KG1 (cell line): ENCODE results near the gene FOXL3.

Source experiments
- DNase-seq: peaks from one replicate; lab custom pipeline; 2025; lab: John Stamatoyannopoulos, UW

Gene FOXL3

DNA sequence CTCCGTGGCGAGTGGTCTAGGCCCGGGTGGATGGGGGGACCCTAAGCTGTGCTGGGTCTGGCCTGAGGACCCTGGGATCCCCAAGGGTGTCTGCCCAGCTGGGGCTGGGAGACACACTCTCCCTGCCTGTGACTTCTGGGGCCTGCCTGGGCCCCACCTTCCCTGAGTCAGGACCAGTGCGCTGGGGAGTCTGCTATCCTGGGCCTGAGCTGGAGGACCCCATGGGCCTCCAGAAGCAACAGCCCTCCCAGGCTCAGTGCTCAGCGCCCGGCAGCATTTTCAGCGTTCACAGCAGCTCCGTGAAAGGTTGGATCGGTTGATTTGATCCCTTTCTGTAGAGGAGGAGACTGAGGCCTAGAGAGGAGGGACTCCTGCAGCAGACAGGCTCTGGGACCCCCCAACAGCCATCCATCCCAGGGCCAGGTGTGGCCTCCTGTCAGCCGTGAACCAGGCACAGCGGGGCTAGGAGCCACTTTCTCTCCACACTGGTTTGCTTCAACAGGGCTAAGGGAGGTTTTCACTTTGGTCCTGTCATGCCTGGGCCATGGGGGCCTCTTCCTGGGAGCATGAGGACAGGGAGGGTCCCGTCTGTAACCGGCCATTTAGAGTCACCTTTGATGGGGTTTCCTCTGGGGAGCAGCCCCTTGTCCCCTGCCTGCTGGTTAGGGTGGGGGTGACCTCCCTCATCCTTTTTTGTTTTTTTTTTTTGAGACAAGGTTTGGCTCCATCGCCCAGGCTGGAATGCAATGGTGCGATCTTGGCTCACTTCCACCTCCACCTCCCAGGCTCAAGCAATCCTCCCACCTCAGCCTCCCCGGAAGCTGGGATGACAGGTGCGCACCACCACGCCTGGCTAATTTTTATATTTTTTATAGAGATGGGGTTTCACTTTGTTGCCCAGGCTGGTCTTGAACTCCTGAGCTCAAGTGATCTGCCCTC lies 12.4 kb downstream of the FOXL3 start:
- DNase-seq: no peak

DNA sequence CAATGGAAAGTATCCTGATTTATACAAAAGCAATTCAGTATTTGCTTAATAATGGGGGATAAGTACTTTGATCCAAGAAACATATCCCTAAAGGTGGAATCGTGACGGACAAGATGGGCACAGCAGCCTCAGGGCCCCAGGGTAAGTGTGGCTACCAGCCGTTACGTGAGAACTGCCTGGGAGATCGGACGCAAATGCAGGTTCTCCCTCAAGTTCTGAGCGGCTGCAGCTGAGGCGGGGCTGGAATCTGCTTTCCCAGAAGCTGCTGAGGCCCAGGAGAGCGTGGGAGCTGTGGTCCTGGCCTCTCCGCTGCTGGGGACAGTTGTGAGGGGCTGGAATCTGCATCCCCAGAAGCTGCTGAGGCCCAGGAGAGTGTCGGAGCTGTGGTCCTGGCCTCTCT lies 13.5 kb downstream of the FOXL3 start:
- DNase-seq: no peak

DNA sequence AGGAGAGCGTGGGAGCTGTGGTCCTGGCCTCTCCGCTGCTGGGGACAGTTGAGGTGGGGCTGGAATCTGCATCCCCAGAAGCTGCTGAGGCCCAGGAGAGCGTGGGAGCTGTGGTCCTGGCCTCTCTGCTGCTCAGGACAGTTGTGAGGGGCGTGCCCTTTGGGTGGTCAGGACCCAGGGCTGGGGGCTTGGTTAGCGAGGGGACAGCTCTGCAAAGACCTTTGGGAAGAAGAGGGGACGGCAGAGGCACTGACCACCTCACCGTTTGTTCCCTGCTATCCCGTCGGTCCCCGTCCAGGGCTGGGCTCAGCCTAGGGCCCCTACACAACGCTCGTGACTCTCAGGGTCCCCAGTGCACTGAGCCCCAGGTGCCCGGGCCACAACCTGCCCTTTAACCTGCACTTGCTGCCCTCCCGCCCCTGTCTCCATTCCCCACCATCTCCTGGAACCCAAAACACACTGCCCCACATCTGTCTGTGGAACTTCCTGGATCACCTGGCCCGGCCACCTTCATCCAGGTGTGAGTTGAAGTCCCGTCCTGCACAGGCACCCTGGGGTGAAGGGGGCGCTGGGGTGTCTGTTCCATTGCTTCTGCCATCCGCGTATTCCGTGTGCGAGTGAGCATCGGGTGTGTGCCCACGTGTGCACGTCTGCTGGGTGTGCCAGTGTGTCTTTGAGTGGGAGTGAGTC lies 14.1 kb downstream of the FOXL3 start:
- no peak for DNase-seq

DNA sequence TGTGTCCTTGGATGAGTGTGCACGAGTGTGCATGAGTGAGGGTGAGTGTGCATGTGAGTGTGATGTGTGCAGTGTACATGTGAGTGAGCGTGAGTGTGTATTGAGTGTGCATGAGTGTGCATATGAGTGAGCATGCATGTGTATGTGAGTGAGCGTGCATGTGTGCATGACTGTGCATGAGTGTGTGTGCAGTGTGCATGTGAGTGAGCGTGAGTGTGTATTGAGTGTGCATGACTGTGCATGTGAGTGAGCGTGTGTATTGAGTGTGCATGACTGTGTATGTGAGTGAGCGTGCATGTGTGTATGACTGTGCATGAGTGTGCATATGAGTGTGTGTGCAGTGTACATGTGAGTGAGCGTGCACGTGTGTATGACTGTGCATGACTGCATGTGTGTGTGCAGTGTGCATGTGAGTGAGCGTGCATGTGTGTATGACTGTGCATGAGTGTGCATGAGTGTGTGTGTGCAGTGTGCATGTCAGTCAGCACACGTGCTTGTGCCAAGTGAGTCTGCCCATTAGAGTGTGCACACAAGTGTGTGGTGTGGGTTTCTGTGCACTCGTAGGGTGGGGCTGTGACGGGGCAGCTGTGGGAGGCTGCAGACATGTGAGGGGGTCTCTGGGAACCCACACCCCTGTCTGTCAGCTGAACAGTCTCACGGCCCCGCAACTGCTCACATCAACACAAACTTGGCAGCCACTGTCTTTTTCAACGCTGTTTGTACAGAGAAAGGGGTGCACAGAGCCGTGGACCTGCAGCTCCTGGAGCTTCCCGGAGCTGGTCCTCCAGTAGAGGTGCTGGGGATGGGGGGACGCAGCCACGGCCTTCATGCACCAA lies 14.8 kb downstream of the FOXL3 start:
- no peak for DNase-seq

DNA sequence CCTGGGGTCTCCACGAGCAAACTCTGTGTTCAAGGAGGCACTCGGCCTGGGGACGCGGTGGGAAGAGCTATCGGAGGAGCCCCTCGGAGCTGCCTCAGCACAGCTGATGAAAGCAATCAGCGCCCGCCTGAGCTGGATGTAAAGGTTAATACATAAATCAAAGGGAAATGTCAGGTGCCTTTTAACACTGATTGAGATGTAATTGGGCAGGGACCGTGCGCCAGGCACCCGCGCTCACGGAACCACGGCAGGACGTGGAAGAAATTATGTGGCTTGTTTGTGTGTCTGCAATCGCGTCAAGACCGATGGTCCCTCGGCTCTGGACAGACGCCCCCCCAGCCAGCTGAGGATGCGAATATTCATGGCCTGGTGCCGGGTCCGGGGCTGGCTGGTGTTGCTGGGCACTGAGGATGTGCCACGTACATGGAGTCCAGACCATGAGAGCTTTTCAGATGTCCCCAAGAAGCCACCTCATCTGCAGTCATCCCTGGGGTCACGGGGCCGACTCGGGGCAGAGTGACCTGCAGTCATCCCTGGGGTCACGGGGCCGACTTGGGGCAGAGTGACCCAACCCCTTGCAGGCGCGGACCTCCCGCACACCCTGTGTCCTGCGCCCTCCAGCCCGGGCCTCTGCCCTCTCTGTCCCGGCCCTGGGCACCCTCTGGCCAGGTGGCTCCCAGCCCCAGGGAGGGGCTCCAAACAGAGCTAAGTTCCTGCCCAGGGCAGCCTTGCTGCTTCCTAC lies 15.6 kb downstream of the FOXL3 start:
- no peak for DNase-seq

DNA sequence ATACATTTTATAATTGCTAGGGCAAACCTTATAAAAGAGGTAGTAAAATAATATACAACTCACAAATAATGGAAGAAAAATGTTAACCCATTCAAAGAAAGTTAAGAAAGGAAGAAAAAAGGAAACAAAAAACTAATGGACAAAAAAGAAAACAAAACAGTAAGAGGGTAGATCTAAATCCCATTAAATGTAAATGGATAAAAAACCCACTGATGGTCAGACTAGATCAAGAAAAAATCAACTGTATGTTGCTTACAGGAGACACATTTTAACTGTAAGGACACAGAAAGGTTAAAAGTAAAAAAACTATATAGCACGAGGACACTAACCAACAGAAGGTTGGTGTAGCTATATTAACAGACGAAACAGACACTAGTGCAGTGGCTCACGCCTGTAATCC lies 18.0 kb downstream of the FOXL3 start:
- DNase-seq: no peak

DNA sequence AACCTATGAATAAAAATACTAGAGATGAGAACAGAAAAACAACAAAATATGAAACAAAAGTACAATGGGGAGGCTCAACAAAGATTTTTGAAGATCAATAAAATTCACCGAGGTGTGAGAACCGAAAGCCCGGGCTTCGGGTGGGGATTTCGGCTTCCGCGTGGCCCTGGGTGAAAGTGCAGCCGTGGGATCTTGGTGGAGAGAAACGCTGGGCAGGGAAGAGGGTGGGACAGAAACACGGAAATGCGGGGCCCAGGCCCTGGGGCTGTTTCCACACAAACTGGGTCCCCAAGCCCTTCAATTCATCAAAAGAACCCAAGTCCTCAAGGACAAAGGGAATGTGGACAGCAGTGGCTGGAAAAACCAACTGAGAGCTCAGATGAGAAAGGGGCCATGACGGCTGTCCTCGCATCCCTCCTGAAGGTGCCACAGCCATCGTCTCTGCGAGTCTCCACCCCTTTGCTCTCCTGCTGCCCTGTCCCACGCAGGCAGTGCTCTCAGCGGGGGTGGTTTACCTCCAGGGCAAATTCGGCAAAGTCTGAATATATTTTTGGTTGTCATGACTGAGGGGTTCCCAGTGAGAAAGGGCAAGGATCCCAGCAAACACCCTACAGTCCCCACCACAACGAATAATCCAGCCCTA lies 19.7 kb downstream of the FOXL3 start:
- DNase-seq: no peak

DNA sequence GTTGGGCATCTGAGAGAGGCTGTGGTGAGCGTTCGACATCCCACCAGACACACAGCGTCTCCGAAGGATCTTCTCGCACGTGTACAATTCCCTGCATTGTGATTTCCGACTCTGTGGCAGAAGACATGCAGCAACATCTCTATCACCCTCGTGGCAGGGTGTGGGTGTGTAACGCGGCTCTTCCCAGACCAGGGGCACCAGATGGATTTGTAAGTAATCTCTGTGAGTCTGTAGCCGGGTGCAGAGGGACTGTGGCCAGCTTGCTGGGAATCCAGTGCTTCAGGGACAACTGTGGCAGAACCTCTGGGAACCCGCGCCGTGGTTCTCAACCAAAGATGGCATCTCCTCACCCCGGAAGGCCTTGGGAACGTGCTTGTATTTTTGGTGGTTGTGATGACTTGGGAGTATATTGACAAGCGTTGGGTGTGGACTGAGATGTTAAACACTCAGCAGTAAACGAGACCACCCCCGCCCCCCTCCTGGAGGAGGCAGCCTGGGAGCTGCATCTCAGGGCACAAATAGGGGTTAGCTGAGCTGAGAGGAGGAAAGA lies 21.2 kb downstream of the FOXL3 start:
- no peak for DNase-seq

DNA sequence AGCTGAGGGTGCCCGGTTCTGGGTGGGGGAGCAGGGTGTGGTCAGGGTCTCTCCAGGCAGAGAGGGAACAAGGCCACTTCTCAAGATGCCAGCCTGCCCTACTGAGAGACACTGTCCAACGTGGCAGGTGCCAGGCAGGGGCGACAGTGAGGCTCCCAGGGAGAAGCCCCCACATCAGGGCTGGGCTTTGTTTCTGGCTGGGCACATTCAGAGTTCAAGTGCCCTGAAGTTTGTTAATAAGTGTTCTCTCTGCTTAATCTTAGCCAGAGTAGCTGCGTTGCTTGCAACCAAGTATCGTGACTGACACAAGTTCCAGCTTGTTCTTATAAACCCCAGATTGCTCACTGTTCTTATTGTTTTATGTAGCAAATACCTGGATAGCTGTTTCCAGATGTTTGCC lies 21.8 kb downstream of the FOXL3 start:
- no peak for DNase-seq

DNA sequence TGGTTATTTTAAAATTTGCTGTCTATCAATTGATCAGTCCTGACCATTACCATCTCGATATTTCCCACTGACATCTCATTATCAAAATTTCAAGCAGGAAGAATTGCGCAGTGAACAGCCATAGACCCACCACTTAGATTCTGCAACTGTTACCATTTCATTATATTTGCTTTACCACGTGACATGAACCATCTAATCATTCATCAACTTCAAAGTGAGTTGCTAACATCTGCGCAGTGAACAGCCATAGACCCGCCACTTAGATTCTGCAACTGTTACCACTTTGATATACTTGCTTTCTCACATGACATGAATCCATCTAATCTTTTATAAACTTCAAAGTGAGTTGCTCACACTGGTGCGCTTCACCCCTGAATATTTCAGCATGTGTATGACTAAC lies 22.5 kb downstream of the FOXL3 start:
- no peak for DNase-seq

DNA sequence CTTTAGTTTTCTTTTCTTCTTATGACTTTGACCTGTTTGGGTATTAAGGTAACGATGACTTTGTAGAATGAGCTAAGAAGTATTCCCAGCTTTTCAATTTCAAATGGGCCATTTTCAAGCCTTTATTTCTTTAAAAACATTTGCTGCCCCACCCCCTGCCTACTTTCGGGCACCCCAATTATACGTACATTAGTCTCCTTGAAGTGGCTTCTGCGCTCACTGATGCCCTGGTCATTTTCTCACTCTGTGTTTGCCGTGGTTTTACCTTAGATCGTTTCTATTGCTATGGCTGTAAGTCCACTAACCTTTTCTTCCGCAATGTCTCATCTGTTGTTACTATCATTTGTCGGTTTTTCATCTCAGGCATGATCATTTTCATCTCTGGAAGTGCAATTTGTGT lies 24.9 kb downstream of the FOXL3 start:
- no peak for DNase-seq

DNA sequence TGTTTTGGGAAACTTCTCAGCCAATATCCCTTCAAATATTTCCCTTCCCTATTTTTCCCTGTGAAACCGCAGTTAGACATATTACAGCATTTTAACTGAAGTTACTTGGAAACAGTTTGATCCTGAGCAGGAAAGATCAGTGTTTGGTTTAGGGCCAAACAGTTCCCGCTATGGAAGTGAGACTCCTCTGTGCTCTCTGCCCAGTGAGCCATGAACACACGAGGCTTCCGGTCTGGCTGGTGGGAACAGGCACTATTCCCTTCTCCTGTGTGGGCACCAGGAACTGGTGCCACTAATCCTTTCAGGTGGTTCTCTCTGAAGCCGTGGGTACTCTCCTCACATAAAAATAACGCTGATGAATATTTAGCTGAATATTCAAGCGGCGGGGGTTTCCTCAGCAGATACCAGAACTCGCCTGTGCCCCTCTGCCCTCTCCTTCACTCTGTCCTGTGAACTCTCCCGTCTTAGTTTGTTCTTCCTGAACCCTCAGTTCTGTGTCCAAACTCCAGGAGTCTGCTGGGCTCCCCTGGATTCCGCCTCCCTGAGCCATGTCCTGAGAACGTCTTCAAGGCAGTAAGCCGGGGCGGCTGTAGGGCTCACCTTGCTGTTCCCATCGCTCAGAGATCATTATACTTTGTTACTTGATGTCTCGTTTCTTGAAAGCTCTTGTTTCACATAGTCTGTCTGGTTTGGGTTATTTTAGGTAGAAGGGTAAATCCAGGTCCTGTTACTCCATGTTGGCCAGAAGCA lies 25.7 kb downstream of the FOXL3 start:
- DNase-seq: no peak

DNA sequence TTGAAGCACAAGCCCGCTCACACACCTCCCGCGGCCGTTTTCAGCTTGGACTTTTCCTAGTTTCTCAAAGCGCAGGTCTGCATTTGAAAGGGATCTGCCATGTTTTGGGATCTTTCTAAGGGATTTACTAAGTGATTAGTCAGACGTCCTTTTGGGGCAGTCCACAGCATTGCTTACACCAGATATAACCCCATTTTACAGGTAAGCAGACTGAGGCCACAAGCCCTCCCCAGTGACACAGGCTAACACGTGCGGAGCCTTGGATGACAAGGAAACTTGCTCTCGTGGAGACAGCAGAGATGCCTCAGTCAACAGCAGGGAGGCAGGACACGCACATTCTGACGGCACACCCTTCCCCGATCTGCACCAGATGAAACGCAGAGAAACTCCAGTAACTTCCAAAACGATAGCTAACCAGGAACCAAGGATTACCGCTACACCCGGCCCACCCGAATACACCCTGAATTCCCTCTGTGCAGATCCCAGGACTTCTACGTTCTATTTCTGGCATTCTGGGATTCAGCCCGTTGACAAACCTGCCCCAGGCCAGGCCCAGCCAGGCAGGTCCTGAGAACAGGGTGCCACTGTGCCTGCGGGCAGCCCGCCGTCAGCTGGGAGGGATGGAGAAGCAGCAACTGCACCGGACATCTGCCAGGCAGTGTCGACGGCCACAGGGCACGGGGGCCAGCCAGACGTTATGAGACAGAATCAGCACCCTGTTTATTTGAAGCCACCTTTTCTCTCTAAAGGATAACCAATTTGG lies 27.9 kb downstream of the FOXL3 start:
- no peak for DNase-seq

DNA sequence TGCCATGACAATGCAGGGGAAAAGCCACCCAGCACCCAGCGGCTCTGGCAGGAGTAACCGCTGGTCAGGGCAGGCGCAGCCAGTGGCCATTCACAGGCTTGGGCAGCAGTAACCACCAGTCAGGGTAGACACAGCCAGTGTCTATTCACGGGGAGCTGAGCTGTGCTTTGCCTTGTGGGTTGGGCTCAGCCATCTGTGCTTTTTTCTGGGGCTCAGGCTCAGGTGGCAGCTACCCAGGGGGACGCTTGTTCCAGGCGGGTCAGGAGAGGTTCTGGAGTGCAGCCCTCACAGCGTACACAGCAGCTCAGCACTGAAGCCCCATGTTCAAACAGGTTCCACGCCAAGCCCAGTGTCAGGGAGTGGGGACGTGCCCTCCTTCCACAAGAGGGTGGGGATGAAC lies 28.5 kb downstream of the FOXL3 start:
- no peak for DNase-seq

DNA sequence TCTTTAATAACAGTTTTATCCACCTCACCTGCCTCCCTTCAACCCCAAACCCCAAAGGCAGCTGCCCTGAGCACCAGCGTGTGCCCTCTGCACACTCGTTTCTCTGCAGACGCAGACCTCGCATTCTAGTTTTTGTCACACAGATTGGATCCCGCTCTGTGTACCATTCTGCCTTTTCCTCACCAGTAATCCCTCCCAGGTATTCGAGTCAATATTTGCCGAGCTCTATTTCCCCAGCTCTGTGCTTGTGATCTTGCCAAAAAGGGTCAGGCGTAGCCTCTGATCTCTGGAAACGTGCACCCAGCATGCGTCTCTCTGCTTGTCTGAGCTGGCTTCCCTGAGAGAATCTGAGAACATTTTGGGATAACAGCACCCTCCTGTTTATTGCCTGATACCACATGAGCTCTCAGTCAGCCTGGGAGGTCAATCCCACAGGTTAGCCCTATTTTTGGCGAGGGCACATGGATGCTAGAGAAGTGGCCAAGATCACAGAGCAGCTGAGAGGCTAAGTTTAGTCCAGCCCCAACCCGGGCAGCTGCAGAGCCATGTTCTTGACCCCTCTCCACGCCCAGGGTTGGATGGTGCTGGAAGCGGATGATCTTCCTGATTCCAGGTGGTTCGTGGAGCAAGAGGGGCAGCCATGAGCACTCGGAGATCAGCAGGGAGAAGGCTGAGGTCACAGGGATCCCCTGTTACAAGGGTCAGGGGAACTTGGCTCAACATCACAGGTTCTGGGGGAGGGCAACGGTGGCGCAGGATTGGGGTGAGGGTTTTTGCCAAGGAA lies 29.1 kb downstream of the FOXL3 start:
- no peak for DNase-seq

DNA sequence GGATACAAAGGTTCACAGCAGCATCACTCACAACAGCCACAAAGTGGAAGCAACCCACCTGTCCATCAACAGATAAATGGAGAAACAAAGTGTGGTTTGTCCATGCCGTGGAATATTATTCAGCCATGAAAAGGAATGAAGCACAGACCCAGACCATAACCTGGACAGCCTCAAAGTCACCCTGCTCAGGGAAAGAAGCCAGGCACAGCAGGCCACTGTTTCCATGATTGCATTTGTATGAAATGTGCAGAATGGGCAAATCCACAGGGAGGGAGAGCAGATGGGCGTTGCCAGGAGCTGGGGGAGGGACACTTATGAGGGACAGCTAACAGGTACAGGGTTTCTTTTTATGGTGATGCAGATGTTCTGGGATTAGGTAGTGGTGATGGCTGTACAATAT lies 30.3 kb downstream of the FOXL3 start:
- no peak for DNase-seq

DNA sequence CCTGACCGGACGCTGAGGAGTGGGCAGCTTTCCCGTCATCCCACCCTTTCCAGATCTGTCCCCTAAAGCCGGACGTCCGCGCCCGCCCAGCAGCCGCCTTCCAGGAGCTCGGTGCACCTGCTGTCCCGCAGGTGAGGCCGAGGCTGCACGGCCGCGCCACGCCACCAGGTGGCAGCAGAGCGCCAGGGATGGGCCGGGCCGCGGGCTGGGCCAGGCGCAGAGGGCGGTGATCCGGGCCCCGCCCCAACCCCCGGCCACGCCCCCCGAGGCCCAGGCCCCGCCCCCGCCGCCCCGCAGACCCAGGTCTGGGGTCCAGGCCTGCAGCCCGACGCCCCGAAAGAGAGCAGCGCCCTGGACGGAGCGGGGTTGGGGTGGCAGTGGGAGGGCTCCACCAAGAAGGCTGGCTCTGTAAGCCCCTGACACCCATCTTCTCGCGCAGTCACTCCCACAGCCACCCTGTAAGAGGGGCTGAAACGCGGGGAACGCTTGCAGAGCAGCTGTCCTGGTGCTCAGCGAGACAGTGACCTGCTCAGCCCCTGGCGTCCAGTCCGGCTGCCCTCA lies 32.2 kb downstream of the FOXL3 start:
- peak; percentile 5 for DNase-seq

DNA sequence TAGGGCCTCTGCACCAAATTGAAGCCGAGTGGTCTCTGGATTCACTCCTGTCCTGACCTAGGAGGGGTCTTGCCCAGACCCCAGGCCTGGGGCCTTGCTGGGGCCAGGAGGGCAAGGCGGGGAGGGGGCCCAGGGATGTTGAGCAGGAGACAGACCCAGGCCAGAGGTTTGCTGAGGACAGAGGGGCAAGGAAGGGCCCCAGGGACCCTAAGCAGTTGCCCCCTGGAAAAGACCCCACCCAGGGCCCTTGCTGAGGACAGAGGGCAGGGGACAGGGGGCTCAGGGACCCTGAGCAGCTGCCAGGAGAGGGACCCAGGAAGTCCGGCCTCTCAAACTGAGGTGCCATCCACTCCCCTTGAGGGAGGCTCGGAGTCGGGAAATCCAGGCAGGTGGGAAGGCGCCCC lies 32.7 kb downstream of the FOXL3 start:
- no peak for DNase-seq
